A673 (cell line): ENCODE data around the gene ACADL.

ENCODE experiments used
- CTCF ChIP-seq: fragments of 300-800, 200-600 bp; sonication (generic); conservative IDR thresholded peaks from 2 replicates; pipeline ENCODE4 v1.5.1; 2017; ENCODE audit warnings: low read depth, mild to moderate bottlenecking, antibody characterized with exemption, low read length, moderate library complexity, mixed read lengths
- EZH2 ChIP-seq: fragments of 200-600 bp; sonication (generic); IDR thresholded peaks from 2 replicates; pipeline ENCODE4 v1.6.1; 2017; ENCODE audit warnings: borderline replicate concordance, low read depth, mild to moderate bottlenecking, mixed read lengths, antibody characterized with exemption, low read length; ENCODE audit not compliant: poor library complexity, severe bottlenecking

DNA sequence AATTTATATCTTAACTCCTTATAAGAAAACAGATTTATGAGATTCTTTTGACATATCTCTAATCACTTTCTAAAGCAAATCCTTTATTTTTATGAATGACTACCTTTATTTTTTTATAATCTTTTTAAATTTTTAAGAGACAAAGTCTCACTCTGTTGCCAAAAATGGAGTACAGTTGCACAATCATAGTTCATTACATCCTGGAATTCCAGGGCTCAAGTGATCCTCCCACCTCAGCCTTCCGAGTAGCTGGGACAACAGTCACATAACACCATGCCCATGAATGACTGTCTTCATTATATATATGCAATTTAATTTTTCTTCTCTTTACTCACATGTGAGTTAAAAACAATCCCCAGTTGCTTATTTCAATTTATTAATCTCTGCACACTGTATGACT lies 21.7 kb downstream of the ACADL start:
- TF ChIP-seq CTCF: no peak
- no peak for TF ChIP-seq EZH2
